Lower leg skin (tissue), 3 donors: ENCODE results near the gene DIP2A.

Experiments
- CTCF ChIP-seq, 3 donors: fragments of 450-650 bp; IDR thresholded peaks; one replicate each; pipeline ENCODE4 v1.5.1; 2016; ENCODE audit warnings: antibody characterized with exemption in 3 of 3, mild to moderate bottlenecking in 3 of 3, moderate library complexity in 2 of 3
- POLR2A ChIP-seq, 2 donors: fragments of 450-650 bp; IDR thresholded peaks; one replicate each; pipeline ENCODE4 v1.6.1; 2016 to 2017; ENCODE audit warnings: antibody characterized with exemption in 2 of 2, mild to moderate bottlenecking in 1 of 2, moderate library complexity in 1 of 2

DNA sequence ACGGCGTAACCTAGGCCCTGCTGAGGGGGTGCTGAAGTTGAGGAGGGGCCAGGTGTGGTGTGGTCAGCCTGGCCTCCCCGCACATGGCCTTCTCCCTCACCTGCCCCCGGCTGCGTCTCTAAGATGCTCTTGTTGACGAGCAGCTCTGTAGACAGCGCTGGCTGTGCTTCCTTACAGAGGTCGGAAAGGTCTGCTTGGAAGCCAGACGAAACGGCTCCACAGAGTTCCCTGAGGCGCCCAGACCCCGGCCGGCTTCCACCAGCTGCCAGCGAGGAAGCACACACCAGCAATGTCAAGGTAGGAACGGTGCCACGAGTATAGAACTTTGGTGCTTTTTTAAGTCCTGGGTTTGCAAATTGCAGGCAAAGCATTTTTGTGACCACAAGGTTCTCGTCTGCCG, 18.8 kb upstream of the DIP2A start:
- TF ChIP-seq CTCF (IDR thresholded peaks at IDR 0.05) (no peak), POLR2A (IDR thresholded peaks at IDR 0.05) (no peak)
